B cell (primary cell): ENCODE measurements around the gene VWA3B. TPM values are rescaled to one million over a fixed set of nuclear protein-coding genes. Genes with fewer than 3 reads are reported as not detected.
"Not testable (repeated sequence)": the region's sequence is repeated elsewhere in the genome, so short reads cannot be mapped to it uniquely, and the experiment has no call there.

ENCODE experiments used
- ATAC-seq: fragments of 200-7000 bp; cut with Tn5 transposase; one replicate; pipeline ENCODE4 v1.10.0; 2021; ENCODE audit warnings: low read depth, mild to moderate bottlenecking, moderate number of reproducible peaks, moderate library complexity
- CTCF ChIA-PET: fragments of 350-600 bp; sonication (Branson Sonifier 250); formaldehyde crosslinking; loops from one replicate; lab custom pipeline; 2021; ENCODE audit warnings: antibody characterized with exemption, inconsistent platforms; lab: Charles Lee
- POLR2A ChIA-PET: fragments of 350-600 bp; sonication (Branson Sonifier 250); formaldehyde crosslinking; loops from one replicate; lab custom pipeline; 2021; ENCODE audit warnings: antibody characterized with exemption; lab: Charles Lee
- DNase-seq: peaks from one replicate; pipeline ENCODE4 v3.0.0; 2013
- H2AFZ ChIP-seq: 2 replicates; pipeline ENCODE4 v1.6.1; 2012; ENCODE audit warnings: mild to moderate bottlenecking, low read depth, low read length; ENCODE audit not compliant: insufficient read depth, poor library complexity, severe bottlenecking
- H3K27ac ChIP-seq, 2 donors: 1 replicate in 1 of 2; 2 replicates in 1 of 2; pipeline ENCODE4 v1.5.1; 2012 to 2013; ENCODE audit warnings: low read length in 2 of 2, mild to moderate bottlenecking in 2 of 2, moderate library complexity in 1 of 2
- H3K27me3 ChIP-seq, 4 experiments: fragments of 200-600 bp in 1 of 4; sonication (generic) in 1 of 4; replicated peaks in 1 of 4; 1 replicate in 2 of 4; 2 replicates in 2 of 4; pipeline versions ENCODE4 v1.6.1 to v1.7.0; 2013 to 2016; ENCODE audit warnings: low read length in 3 of 4, mild to moderate bottlenecking in 2 of 4, mixed read lengths in 1 of 4, moderate library complexity in 1 of 4; ENCODE audit not compliant: insufficient read depth in 4 of 4, control insufficient read depth in 3 of 4; ENCODE audit errors: control extremely low read depth in 1 of 4
- H3K36me3 ChIP-seq, 2 experiments: replicated peaks in 1 of 2; 1 replicate in 1 of 2; 2 replicates in 1 of 2; pipeline versions ENCODE4 v1.6.1 to v1.7.1; 2013; ENCODE audit warnings: low read length in 1 of 2; ENCODE audit not compliant: insufficient read depth in 2 of 2, control insufficient read depth in 1 of 2; ENCODE audit errors: control extremely low read depth in 1 of 2, extremely low read depth in 1 of 2
- H3K4me1 ChIP-seq, 2 donors: fragments of 200-600 bp in 1 of 2; sonication (generic) in 1 of 2; 1 replicate in 1 of 2; 2 replicates in 1 of 2; pipeline versions ENCODE4 v1.5.1 to v1.6.1; 2013 to 2017; ENCODE audit warnings: low read length in 2 of 2; ENCODE audit not compliant: control insufficient read depth in 2 of 2, insufficient read depth in 2 of 2
- H3K4me2 ChIP-seq: replicated peaks from 2 replicates; pipeline ENCODE3; 2012; ENCODE audit warnings: mild to moderate bottlenecking, low read depth, low read length; ENCODE audit not compliant: poor library complexity, severe bottlenecking
- H3K4me3 ChIP-seq, 5 experiments: fragments of 200-600 bp in 1 of 5; sonication (generic) in 1 of 5; 1 replicate in 3 of 5; 2 replicates in 2 of 5; pipeline versions ENCODE4 v1.5.1 to v1.7.0; 2011 to 2016; ENCODE audit warnings: low read length in 4 of 5, mild to moderate bottlenecking in 4 of 5, low read depth in 2 of 5, control low read depth in 1 of 5, moderate library complexity in 1 of 5; ENCODE audit not compliant: insufficient read depth in 1 of 5; ENCODE audit errors: control extremely low read depth in 1 of 5, extremely low read depth in 1 of 5
- H3K79me2 ChIP-seq: fragments of 200-600 bp; sonication (generic); one replicate; pipeline ENCODE4 v1.6.0; 2016; ENCODE audit warnings: low read length; ENCODE audit not compliant: control insufficient read depth, insufficient read depth
- H3K9ac ChIP-seq: fragments of 200-600 bp; sonication (generic); 2 replicates; pipeline ENCODE4 v1.6.1; 2017; ENCODE audit warnings: mild to moderate bottlenecking, low read length, moderate library complexity
- H3K9me3 ChIP-seq, 3 donors: one replicate each; pipeline versions ENCODE4 v1.6.1 to v1.7.1; 2013; ENCODE audit warnings: low read length in 2 of 3; ENCODE audit not compliant: control insufficient read depth in 2 of 3, insufficient read depth in 1 of 3; ENCODE audit errors: control extremely low read depth in 1 of 3
- H4K20me1 ChIP-seq: 2 replicates; pipeline ENCODE4 v1.6.0; 2012; ENCODE audit warnings: mild to moderate bottlenecking, low read length; ENCODE audit not compliant: insufficient read depth, control insufficient read depth, poor library complexity, severe bottlenecking
- H3K27ac Mint-ChIP-seq: one replicate; pipeline ENCODE4 v1.8.0; 2021; ENCODE audit warnings: mixed read lengths
- H3K27me3 Mint-ChIP-seq: one replicate; pipeline ENCODE4 v1.8.0; 2021; ENCODE audit warnings: mixed read lengths
- H3K4me1 Mint-ChIP-seq: one replicate; pipeline ENCODE4 v1.8.0; 2021; ENCODE audit warnings: mixed read lengths
- H3K4me3 Mint-ChIP-seq: one replicate; pipeline ENCODE4 v1.8.0; 2021; ENCODE audit warnings: mixed read lengths
- H3K9me3 Mint-ChIP-seq: one replicate; pipeline ENCODE4 v1.8.0; 2022; ENCODE audit warnings: mixed read lengths; ENCODE audit not compliant: insufficient read depth
- CTCF ChIP-seq: fragments of 200-600 bp; IDR thresholded peaks from one replicate; pipeline ENCODE4 v1.8.0; 2022; ENCODE audit warnings: antibody characterized with exemption, mild to moderate bottlenecking
- EZH2 ChIP-seq: IDR thresholded peaks from 2 replicates; pipeline ENCODE4 v1.6.1; 2012; ENCODE audit warnings: borderline replicate concordance, low read depth, mild to moderate bottlenecking, moderate library complexity, low read length; ENCODE audit not compliant: insufficient read depth, poor library complexity, severe bottlenecking
- WGBS: methylation state at CpG from one replicate; pipeline ENCODE4 v1.1.5; 2013; ENCODE audit warnings: missing lambda C conversion rate; ENCODE audit not compliant: insufficient coverage; 5-methylcytosine and 5-hydroxymethylcytosine counted together
- intact Hi-C: fragments of 100-400 bp; cut with micrococcal nuclease; formaldehyde crosslinking; loops from one replicate; pipeline ENCODE4 v1.10.0; 2022
- polyA plus RNA-seq: library from polyadenylated mRNA; depleted of rRNA; stranded (reverse); fragments of >200 nt; gene quantifications from 2 replicates; pipeline ENCODE4 v1.2.3, GENCODE V29; 2012
- total RNA-seq, 2 donors: library from RNA; stranded (reverse); fragments of 120-200 nt in 1 of 2; gene quantifications; 1 replicate in 1 of 2; 2 replicates in 1 of 2; pipeline versions ENCODE4 v1.2.3 to v1.2.4, GENCODE V29; 2013 to 2022

The VWA3B gene
- total and polyA plus RNA-seq, 2 donors (not counting 1 experiment from before 2014, with no cell fraction given), result not detected

DNA sequence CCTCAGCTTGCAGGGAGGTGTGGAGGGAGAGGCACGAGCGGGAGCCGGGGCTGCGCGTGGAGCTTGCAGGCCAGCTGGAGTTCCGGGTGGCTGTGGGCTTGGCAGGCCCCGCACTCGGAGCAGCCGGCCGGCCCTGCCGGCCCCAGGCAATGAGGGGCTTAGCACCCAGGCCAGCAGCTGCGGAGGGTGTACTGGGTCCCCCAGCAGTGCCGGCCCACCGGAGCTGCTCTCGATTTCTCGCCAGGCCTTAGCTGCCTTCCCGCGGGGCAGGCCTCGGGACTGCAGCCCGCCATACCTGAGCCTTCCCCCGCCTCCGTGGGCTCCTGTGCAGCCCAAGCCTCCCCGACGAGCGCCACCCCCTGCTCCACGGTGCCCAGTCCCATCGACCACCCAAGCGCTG lies 52.0 kb downstream of the VWA3B start:
- ATAC-seq, POLR2A ChIA-PET, H3K9me3 ChIP-seq, H3K27ac ChIP-seq, H3K9ac ChIP-seq, H3K27ac Mint-ChIP-seq, H3K27me3 ChIP-seq, H3K79me2 ChIP-seq, H4K20me1 ChIP-seq, H3K4me2 ChIP-seq, DNase-seq, H3K9me3 Mint-ChIP-seq, H3K36me3 ChIP-seq, H2AFZ ChIP-seq, H3K4me1 ChIP-seq, H3K4me3 Mint-ChIP-seq, H3K4me3 ChIP-seq, intact Hi-C loops, H3K27me3 Mint-ChIP-seq: not testable (repeated sequence)
- CTCF ChIA-PET, result interaction anchor here (0.9 kb wide), 1 partner anchor 50 kb away, joined by 3 read pairs; no protein-coding TSS in a partner anchor
- 99% methylated on average over 28 of the region's 28 CpGs for WGBS
- peaks cover 14% of the 10 kb centered on the region for H3K4me1 Mint-ChIP-seq

GRCh38 chr2:98140210-98140609 lies 53.2 kb downstream of the VWA3B start:
- 100% methylated on average over 1 of the region's 5 CpGs for WGBS

More at GRCh38 chr2:98140210-98140609, 53.2 kb downstream of the VWA3B start:
- ATAC-seq, result no peak
- no peak overlapping the region for H3K4me3 Mint-ChIP-seq
- TF ChIP-seq EZH2 (no peak), CTCF (no peak)
- ChIA-PET POLR2A (no interaction called here), CTCF (no interaction called here)
- DNase-seq, result no peak
- Histone ChIP-seq H3K4me3 (no peak overlapping the region), H3K4me1 (no peaks in the 10 kb centered on the region), H3K27me3 (no peaks in the 10 kb centered on the region), H3K36me3 (no peaks in the 10 kb centered on the region), H3K79me2 (no peaks in the 10 kb centered on the region), H3K4me2 (no peak overlapping the region), H4K20me1 (no peaks in the 10 kb centered on the region), H3K9me3 (no peaks in the 10 kb centered on the region), H3K27ac (no peak overlapping the region), H2AFZ (no peak overlapping the region), H3K9ac (no peak overlapping the region)
- no peaks in the 10 kb centered on the region for H3K27me3 Mint-ChIP-seq
- H3K27ac Mint-ChIP-seq, result no peak overlapping the region
- no peaks in the 10 kb centered on the region for H3K9me3 Mint-ChIP-seq
- peaks cover 3% of the 10 kb centered on the region for H3K4me1 Mint-ChIP-seq
- intact Hi-C loops, result no loop called here
